Psoas muscle (tissue), 8 donors: ENCODE measurements around the gene GRHL1. TPM values are rescaled to one million over a fixed set of nuclear protein-coding genes. Genes with fewer than 3 reads are reported as not detected.

Experiments
- ATAC-seq, 4 donors: fragments of 200-7000 bp; cut with Tn5 transposase; one replicate each; pipeline ENCODE4 v1.9.1; 2020; ENCODE audit warnings: moderate library complexity in 3 of 4, mild to moderate bottlenecking in 2 of 4
- DNase-seq, 2 donors: peaks; one replicate each; pipeline ENCODE4 v3.0.0-alpha.2; 2020
- H3K27ac ChIP-seq: fragments of 200-600 bp; one replicate; pipeline ENCODE4 v1.8.0; 2022
- H3K27me3 ChIP-seq, 3 donors: fragments of 200-600 bp in 1 of 3; one replicate each; pipeline versions ENCODE4 v1.6.1 to v1.8.0; 2013 to 2022; ENCODE audit warnings: low read length in 2 of 3, mild to moderate bottlenecking in 2 of 3, moderate library complexity in 1 of 3; ENCODE audit not compliant: insufficient read depth in 3 of 3
- H3K36me3 ChIP-seq, 2 donors: fragments of 200-600 bp in 1 of 2; one replicate each; pipeline versions ENCODE4 v1.6.1 to v1.8.0; 2013 to 2022; ENCODE audit warnings: low read depth in 1 of 2, mild to moderate bottlenecking in 1 of 2, moderate library complexity in 1 of 2; ENCODE audit not compliant: insufficient read depth in 1 of 2
- H3K4me1 ChIP-seq: fragments of 200-600 bp; one replicate; pipeline ENCODE4 v1.8.0; 2022
- H3K4me3 ChIP-seq: fragments of 200-600 bp; one replicate; pipeline ENCODE4 v1.8.0; 2022; ENCODE audit warnings: mild to moderate bottlenecking
- H3K9me3 ChIP-seq: fragments of 200-600 bp; one replicate; pipeline ENCODE4 v1.8.0; 2022
- CTCF ChIP-seq: fragments of 200-600 bp; IDR thresholded peaks from one replicate; pipeline ENCODE4 v1.8.0; 2022; ENCODE audit warnings: antibody characterized with exemption
- WGBS, 3 donors: extraction: QIAGEN DNeasy Blood & Tissue Kit; methylation state at CpG; one replicate each; pipeline versions ENCODE4 v1.1.6 to v1.1.7; 2013; 5-methylcytosine and 5-hydroxymethylcytosine counted together
- intact Hi-C, 2 donors: fragments of 100-400 bp; cut with DNase I; formaldehyde crosslinking; loops; one replicate each; pipeline versions ENCODE4 v1.11.0 to v1.14.2; 2022
- polyA plus RNA-seq, 3 donors: library from polyadenylated mRNA; stranded (reverse); fragments of 200-250 nt; gene quantifications; one replicate each; pipeline ENCODE4 v1.2.3, GENCODE V29; 2013
- total RNA-seq, 4 donors: library from RNA; stranded (reverse); fragmentation: NEBNext Ultra II Directional in 2 of 4; extraction: Animal tissue kit (Norgen Biotek cat#: 25700) in 2 of 4; gene quantifications; one replicate each; pipeline versions ENCODE4 v1.2.1 to v1.2.4, GENCODE V29; 2021 to 2023
- donor health status: healthy with polysubstance abuse.
- donor health status: DM: no; HTN: no; CAD: no; lungs with moderate emphysema.
- donor health status: Bipolar disorder and iron deficiency.
- donor health status: healthy.
- donor health status: DM: yes; HTN: yes; CAD: no.
- donor health status: DM: no; HTN: no; CAD: no.
- donor health status: DM: no; HTN: no; CAD: no.
- donor health status: DM: yes; HTN: yes; CAD: no.

Gene GRHL1
- total and polyA plus RNA-seq, 7 donors: 0.38 to 1.2 (median 0.63) TPM

GRCh38 chr2:9990736-9991135 lies 39.2 kb downstream of the GRHL1 start:
- Histone ChIP-seq H3K4me1 (no peaks in the 10 kb centered on the region), H3K27ac (no peak overlapping the region), H3K27me3 (no peaks in the 10 kb centered on the region), H3K36me3 (peaks cover 0 to 10% of the 10 kb centered on the region in 2 donors), H3K4me3 (no peak overlapping the region), H3K9me3 (no peaks in the 10 kb centered on the region)
- TF ChIP-seq CTCF: no peak
- intact Hi-C loops: no loop called here
- WGBS, 3 donors: 36 to 52% (median 50%) methylated on average over 6 of the region's 6 CpGs
- DNase-seq (peak in 1 of 2 donors; percentile 55), ATAC-seq (peak in 1 of 4 donors; percentile 40)

- ATAC-seq (no peak), DNase-seq (no peak)
- 69 to 88% (median 80%) methylated on average over 1 of the region's 1 CpG for WGBS, 3 donors
- peaks cover 0 to 14% of the 10 kb centered on the region in 2 donors for H3K36me3 ChIP-seq
- no peaks in the 10 kb centered on the region for H3K9me3 ChIP-seq
- no peak overlapping the region for H3K4me3 ChIP-seq
- H3K4me1 ChIP-seq: no peaks in the 10 kb centered on the region
- H3K27me3 ChIP-seq: no peaks in the 10 kb centered on the region
- TF ChIP-seq CTCF: no peak
- intact Hi-C loops: no loop called here
- H3K27ac ChIP-seq: no peak overlapping the region
Observed at GRCh38 chr2:9991221-9991620, 39.7 kb downstream of the GRHL1 start.

GRCh38 chr2:9991829-9992273 lies 40.4 kb downstream of the GRHL1 start:
- Histone ChIP-seq H3K27me3 (no peaks in the 10 kb centered on the region), H3K4me1 (no peaks in the 10 kb centered on the region), H3K27ac (no peak overlapping the region), H3K4me3 (no peak overlapping the region), H3K36me3 (peaks cover 0 to 19% of the 10 kb centered on the region in 2 donors), H3K9me3 (no peaks in the 10 kb centered on the region)
- no peak for DNase-seq
- 60 to 65% (median 61%) methylated on average over 6 of the region's 6 CpGs for whole genome bisulfite sequencing, 3 donors
- ATAC-seq: peak in 1 of 4 donors; percentile 43
- intact Hi-C loops: no loop called here
- TF ChIP-seq CTCF: no peak

GRCh38 chr2:9992427-9993187 lies 41.1 kb downstream of the GRHL1 start:
- WGBS, 3 donors: 75 to 84% (median 76%) methylated on average over 9 of the region's 9 CpGs
- Histone ChIP-seq H3K36me3 (peaks cover 0 to 21% of the 10 kb centered on the region in 2 donors), H3K4me1 (no peaks in the 10 kb centered on the region), H3K27me3 (no peaks in the 10 kb centered on the region), H3K9me3 (no peaks in the 10 kb centered on the region), H3K27ac (no peak overlapping the region), H3K4me3 (no peak overlapping the region)
- ATAC-seq (no peak), DNase-seq (no peak)
- no peak for TF ChIP-seq CTCF
- intact Hi-C loops: no loop called here
